ENCODE measurements around the gene VPS52.
"Not testable (repeated sequence)": the region's sequence is repeated elsewhere in the genome, so short reads cannot be mapped to it uniquely, and the experiment has no call there.

The VPS52 gene

GRCh38 chr6:33276864-33277662 is 5.4 kb upstream of the VPS52 start, which contains the start of gene B3GALT4:
TSS of gene B3GALT4 (plus strand) at chr6:33277123. CDS start at chr6:33277420, 297 bp downstream.
- peak within 1 kb of the TSS; percentile 45 for H3K9ac ChIP-seq (ENCODE audit: low read length)
- peaks cover 48% of the 10 kb centered on the region for H3K4me1 ChIP-seq (ENCODE audit: insufficient read depth, low read length)
- peaks cover 44% of the 10 kb centered on the region for H3K36me3 ChIP-seq (ENCODE audit: insufficient read depth, low read length)
- no peaks in the 10 kb centered on the region for H3K27me3 ChIP-seq (ENCODE audit: control insufficient read depth in 1 of 2, insufficient read depth in 2 of 2, low read length in 2 of 2)
- H3K27ac ChIP-seq (ENCODE audit: low read depth, low read length), result peak within 1 kb of the TSS; percentile 96
- H3K4me3 ChIP-seq (ENCODE audit: low read depth in 1 of 2, low read length in 2 of 2), result peak within 1 kb of the TSS; percentile 57 to 69
- H3K9me3 ChIP-seq (ENCODE audit: low read length), result no peaks in the 10 kb centered on the region

GRCh38 chr6:33276581-33276863 is 4.8 kb upstream of the VPS52 start:
- Histone ChIP-seq H3K9ac (ENCODE audit: low read length) (peak overlapping the region; percentile 45), H3K4me1 (ENCODE audit: insufficient read depth, low read length) (peaks cover 48% of the 10 kb centered on the region), H3K27me3 (ENCODE audit: control insufficient read depth in 1 of 2, insufficient read depth in 2 of 2, low read length in 2 of 2) (no peaks in the 10 kb centered on the region), H3K4me3 (ENCODE audit: low read depth in 1 of 2, low read length in 2 of 2) (peak overlapping the region; percentile 57 to 69), H3K27ac (ENCODE audit: low read depth, low read length) (peak overlapping the region; percentile 96), H3K36me3 (ENCODE audit: insufficient read depth, low read length) (peaks cover 41% of the 10 kb centered on the region), H3K9me3 (ENCODE audit: low read length) (no peaks in the 10 kb centered on the region)

DNA sequence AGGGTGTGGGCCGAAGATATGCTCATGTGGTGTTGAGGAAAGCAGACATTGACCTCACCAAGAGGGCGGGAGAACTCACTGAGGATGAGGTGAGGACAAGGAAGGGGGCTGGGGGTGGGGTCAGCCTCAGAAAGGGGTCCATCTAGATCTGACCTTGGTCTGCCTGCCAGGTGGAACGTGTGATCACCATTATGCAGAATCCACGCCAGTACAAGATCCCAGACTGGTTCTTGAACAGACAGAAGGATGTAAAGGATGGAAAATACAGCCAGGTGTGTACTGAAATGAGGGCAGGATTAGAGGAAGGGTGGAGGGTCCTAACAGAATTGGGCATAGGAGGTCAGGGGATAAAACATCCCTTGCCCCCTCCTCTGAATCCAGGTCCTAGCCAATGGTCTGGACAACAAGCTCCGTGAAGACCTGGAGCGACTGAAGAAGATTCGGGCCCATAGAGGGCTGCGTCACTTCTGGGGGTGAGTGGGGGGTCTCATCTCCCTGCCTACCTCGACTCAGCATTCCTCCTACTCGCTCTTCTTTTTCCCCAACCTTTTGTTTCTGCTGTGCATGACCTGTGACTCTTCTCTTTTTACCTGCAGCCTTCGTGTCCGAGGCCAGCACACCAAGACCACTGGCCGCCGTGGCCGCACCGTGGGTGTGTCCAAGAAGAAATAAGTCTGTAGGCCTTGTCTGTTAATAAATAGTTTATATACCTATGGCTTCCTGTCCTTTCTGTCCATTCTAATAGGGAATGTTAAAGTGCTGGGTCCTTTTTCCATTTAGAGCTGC is 4.3 kb upstream of the VPS52 start:
- Histone ChIP-seq H3K4me1 (ENCODE audit: insufficient read depth, low read length) (peaks cover 48% of the 10 kb centered on the region), H3K9ac (ENCODE audit: low read length) (peak overlapping the region; percentile 45), H3K36me3 (ENCODE audit: insufficient read depth, low read length) (peaks cover 41% of the 10 kb centered on the region), H3K4me3 (ENCODE audit: low read depth in 1 of 2, low read length in 2 of 2) (peak overlapping the region; percentile 57 to 69)
- H3K27ac ChIP-seq (ENCODE audit: low read depth, low read length); H3K27me3 ChIP-seq (ENCODE audit: control insufficient read depth in 1 of 2, insufficient read depth in 2 of 2, low read length in 2 of 2); H3K9me3 ChIP-seq (ENCODE audit: low read length): not testable (repeated sequence)

- Histone ChIP-seq H3K4me1 (ENCODE audit: insufficient read depth, low read length) (peaks cover 48% of the 10 kb centered on the region), H3K4me3 (ENCODE audit: low read depth in 1 of 2, low read length in 2 of 2) (no peak overlapping the region), H3K27ac (ENCODE audit: low read depth, low read length) (no peak overlapping the region), H3K9ac (ENCODE audit: low read length) (no peak overlapping the region), H3K27me3 (ENCODE audit: control insufficient read depth in 1 of 2, insufficient read depth in 2 of 2, low read length in 2 of 2) (no peaks in the 10 kb centered on the region), H3K9me3 (ENCODE audit: low read length) (no peaks in the 10 kb centered on the region), H3K36me3 (ENCODE audit: insufficient read depth, low read length) (peaks cover 38% of the 10 kb centered on the region)
Measured at GRCh38 chr6:33273924-33274902, 2.5 kb upstream of the VPS52 start.

DNA sequence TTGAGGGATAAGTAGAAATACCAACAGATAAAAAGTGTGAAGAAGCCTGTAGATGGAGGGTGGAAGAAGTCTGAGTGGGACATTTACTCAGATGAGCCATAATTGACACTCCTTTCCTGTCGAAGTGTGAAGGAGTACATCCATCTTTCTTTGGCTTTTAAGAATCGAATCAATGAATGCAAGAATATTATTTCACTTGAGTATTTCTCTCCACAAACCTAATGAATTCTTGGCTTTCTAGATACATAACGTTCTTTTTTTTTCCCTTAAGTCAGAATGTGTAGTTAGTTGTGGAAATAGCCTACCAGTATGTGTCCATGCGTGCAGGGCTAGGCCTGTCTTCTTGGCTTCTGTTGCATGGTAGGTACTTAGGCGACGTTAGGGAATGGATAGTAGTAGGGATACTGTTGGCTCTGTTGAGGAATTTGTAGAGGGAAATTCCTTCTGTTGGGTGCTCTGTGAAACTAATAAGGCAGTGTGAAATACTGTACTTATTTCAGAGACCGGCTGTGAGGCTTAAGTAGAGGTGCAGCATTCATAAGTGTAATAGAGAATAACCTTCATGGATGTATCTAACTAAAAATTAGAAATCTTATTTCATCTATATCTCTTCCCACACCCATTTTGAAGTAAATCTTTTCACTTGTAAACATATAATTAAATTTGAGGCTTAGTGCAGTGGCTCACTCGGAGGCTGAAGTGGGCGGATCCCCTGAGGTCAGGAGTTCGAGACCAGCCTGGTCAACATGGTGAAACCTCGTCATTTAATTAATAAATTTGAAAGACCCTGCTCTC is 1.6 kb upstream of the VPS52 start:
- H3K9ac ChIP-seq (ENCODE audit: low read length), result peak overlapping the region; percentile 41
- no peaks in the 10 kb centered on the region for H3K9me3 ChIP-seq (ENCODE audit: low read length)
- H3K4me3 ChIP-seq (ENCODE audit: low read depth in 1 of 2, low read length in 2 of 2), result peak overlapping the region in 1 of 2 donors; percentile 98
- H3K27me3 ChIP-seq (ENCODE audit: control insufficient read depth in 1 of 2, insufficient read depth in 2 of 2, low read length in 2 of 2), result no peaks in the 10 kb centered on the region
- peaks cover 48% of the 10 kb centered on the region for H3K4me1 ChIP-seq (ENCODE audit: insufficient read depth, low read length)
- H3K36me3 ChIP-seq (ENCODE audit: insufficient read depth, low read length), result peaks cover 47% of the 10 kb centered on the region
- peak overlapping the region; percentile 97 for H3K27ac ChIP-seq (ENCODE audit: low read depth, low read length)

GRCh38 chr6:33272275-33273128 is 826 bp upstream of the VPS52 start:
- Histone ChIP-seq H3K27ac (ENCODE audit: low read depth, low read length) (peak overlapping the region; percentile 97), H3K9me3 (ENCODE audit: low read length) (no peaks in the 10 kb centered on the region), H3K4me1 (ENCODE audit: insufficient read depth, low read length) (peaks cover 40% of the 10 kb centered on the region), H3K36me3 (ENCODE audit: insufficient read depth, low read length) (peaks cover 55% of the 10 kb centered on the region), H3K27me3 (ENCODE audit: control insufficient read depth in 1 of 2, insufficient read depth in 2 of 2, low read length in 2 of 2) (no peaks in the 10 kb centered on the region), H3K9ac (ENCODE audit: low read length) (peak overlapping the region; percentile 41), H3K4me3 (ENCODE audit: low read depth in 1 of 2, low read length in 2 of 2) (peak overlapping the region; percentile 83 to 98)

GRCh38 chr6:33271117-33271467 is 584 bp downstream of the VPS52 start:
- peak overlapping the region; percentile 83 to 98 for H3K4me3 ChIP-seq (ENCODE audit: low read depth in 1 of 2, low read length in 2 of 2)
- H3K27ac ChIP-seq (ENCODE audit: low read depth, low read length), result peak overlapping the region; percentile 97
- H3K4me1 ChIP-seq (ENCODE audit: insufficient read depth, low read length), result peaks cover 33% of the 10 kb centered on the region
- peaks cover 63% of the 10 kb centered on the region for H3K36me3 ChIP-seq (ENCODE audit: insufficient read depth, low read length)
- no peaks in the 10 kb centered on the region for H3K27me3 ChIP-seq (ENCODE audit: control insufficient read depth in 1 of 2, insufficient read depth in 2 of 2, low read length in 2 of 2)
- no peaks in the 10 kb centered on the region for H3K9me3 ChIP-seq (ENCODE audit: low read length)
- H3K9ac ChIP-seq (ENCODE audit: low read length), result peak overlapping the region; percentile 79

- Histone ChIP-seq H3K4me1 (ENCODE audit: insufficient read depth, low read length) (no peaks in the 10 kb centered on the region), H3K27me3 (ENCODE audit: control insufficient read depth in 1 of 2, insufficient read depth in 2 of 2, low read length in 2 of 2) (no peaks in the 10 kb centered on the region), H3K4me3 (ENCODE audit: low read depth in 1 of 2, low read length in 2 of 2) (no peak overlapping the region), H3K36me3 (ENCODE audit: insufficient read depth, low read length) (peaks cover 60% of the 10 kb centered on the region), H3K27ac (ENCODE audit: low read depth, low read length) (no peak overlapping the region), H3K9ac (ENCODE audit: low read length) (no peak overlapping the region), H3K9me3 (ENCODE audit: low read length) (no peaks in the 10 kb centered on the region)
Measured at GRCh38 chr6:33264015-33264414, 7.7 kb downstream of the VPS52 start.

- H3K36me3 ChIP-seq (ENCODE audit: insufficient read depth, low read length), result peaks cover 44% of the 10 kb centered on the region
- not testable (repeated sequence) for H3K9ac ChIP-seq (ENCODE audit: low read length)
Measured at GRCh38 chr6:33262490-33262889, 9.2 kb downstream of the VPS52 start.

GRCh38 chr6:33259032-33259431 is 12.6 kb downstream of the VPS52 start:
- no peak overlapping the region for H3K27ac ChIP-seq (ENCODE audit: low read depth, low read length)
- no peaks in the 10 kb centered on the region for H3K27me3 ChIP-seq (ENCODE audit: control insufficient read depth in 1 of 2, insufficient read depth in 2 of 2, low read length in 2 of 2)
- H3K36me3 ChIP-seq (ENCODE audit: insufficient read depth, low read length), result peaks cover 24% of the 10 kb centered on the region
- no peak overlapping the region for H3K4me3 ChIP-seq (ENCODE audit: low read depth in 1 of 2, low read length in 2 of 2)
- no peaks in the 10 kb centered on the region for H3K9me3 ChIP-seq (ENCODE audit: low read length)
- H3K4me1 ChIP-seq (ENCODE audit: insufficient read depth, low read length), result no peaks in the 10 kb centered on the region
- H3K9ac ChIP-seq (ENCODE audit: low read length), result no peak overlapping the region

More at GRCh38 chr6:33262490-33262889, 9.2 kb downstream of the VPS52 start:
- not testable (repeated sequence) for H3K4me3 ChIP-seq (ENCODE audit: low read depth in 1 of 2, low read length in 2 of 2); H3K4me1 ChIP-seq (ENCODE audit: insufficient read depth, low read length); H3K27ac ChIP-seq (ENCODE audit: low read depth, low read length); H3K9me3 ChIP-seq (ENCODE audit: low read length); H3K27me3 ChIP-seq (ENCODE audit: control insufficient read depth in 1 of 2, insufficient read depth in 2 of 2, low read length in 2 of 2)
